ENCODE measurements around the gene PTRH1. TPM values are rescaled to one million over a fixed set of nuclear protein-coding genes. Genes with fewer than 3 reads are reported as not detected.

Gene PTRH1
- total RNA-seq, 1 experiment from 2014 or later: 8.7 TPM

DNA sequence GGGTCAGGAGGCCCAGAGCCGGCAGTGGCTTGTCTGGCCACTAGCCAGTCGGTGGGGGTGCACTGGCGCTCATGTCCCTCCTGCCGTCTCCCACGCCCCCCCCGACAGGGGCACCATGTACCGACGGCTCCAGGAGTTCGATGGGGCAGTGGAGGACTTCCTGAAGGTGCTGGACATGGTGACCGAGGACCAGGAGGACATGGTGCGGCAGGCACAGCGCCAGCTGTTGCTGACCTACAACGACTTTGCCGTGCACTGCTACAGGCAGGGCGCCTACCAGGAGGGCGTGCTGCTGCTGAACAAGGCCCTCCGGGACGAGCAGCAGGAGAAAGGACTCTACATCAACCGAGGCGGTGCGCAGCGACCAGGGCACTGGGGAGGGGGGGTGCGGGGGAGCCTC, 8.5 kb upstream of the PTRH1 start:
- Mint-ChIP-seq H3K27me3 (ENCODE audit: insufficient read depth, unreplicated experiment) (peaks cover 4% of the 10 kb centered on the region), H3K4me3 (ENCODE audit: unreplicated experiment) (no peak overlapping the region), H3K4me1 (ENCODE audit: low read depth, unreplicated experiment) (no peaks in the 10 kb centered on the region), H3K9me3 (ENCODE audit: unreplicated experiment) (no peaks in the 10 kb centered on the region), H3K36me3 (ENCODE audit: insufficient read depth, unreplicated experiment) (no peaks in the 10 kb centered on the region), H3K27ac (ENCODE audit: unreplicated experiment) (no peak overlapping the region)
- no peak for DNase-seq
- H3K4me1 ChIP-seq: no peaks in the 10 kb centered on the region
- POLR2A ChIA-PET: no interaction called here
- TF ChIP-seq, protein P1, sequence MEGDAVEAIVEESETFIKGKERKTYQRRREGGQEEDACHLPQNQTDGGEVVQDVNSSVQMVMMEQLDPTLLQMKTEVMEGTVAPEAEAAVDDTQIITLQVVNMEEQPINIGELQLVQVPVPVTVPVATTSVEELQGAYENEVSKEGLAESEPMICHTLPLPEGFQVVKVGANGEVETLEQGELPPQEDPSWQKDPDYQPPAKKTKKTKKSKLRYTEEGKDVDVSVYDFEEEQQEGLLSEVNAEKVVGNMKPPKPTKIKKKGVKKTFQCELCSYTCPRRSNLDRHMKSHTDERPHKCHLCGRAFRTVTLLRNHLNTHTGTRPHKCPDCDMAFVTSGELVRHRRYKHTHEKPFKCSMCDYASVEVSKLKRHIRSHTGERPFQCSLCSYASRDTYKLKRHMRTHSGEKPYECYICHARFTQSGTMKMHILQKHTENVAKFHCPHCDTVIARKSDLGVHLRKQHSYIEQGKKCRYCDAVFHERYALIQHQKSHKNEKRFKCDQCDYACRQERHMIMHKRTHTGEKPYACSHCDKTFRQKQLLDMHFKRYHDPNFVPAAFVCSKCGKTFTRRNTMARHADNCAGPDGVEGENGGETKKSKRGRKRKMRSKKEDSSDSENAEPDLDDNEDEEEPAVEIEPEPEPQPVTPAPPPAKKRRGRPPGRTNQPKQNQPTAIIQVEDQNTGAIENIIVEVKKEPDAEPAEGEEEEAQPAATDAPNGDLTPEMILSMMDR (IDR thresholded peaks at IDR 0.05; ENCODE audit: insufficient read depth in 1 of 2, low read depth in 1 of 2, low read length in 1 of 2, severe bottlenecking in 1 of 2, unreplicated experiment in 1 of 2): no peak
- H3K36me3 ChIP-seq (ENCODE audit: control insufficient read depth, insufficient read depth, low read length): no peaks in the 10 kb centered on the region
- no TSS peak for BruUV-seq (replicated peaks)
- CTCF ChIA-PET: interaction anchor here (1.6 kb wide), 1 partner anchor 11 kb away, joined by 7 read pairs; the partner anchor contains the start of gene TOR2A
- H3K4me3 ChIP-seq (ENCODE audit: low read depth, low read length): no peak overlapping the region
- intact Hi-C loops (cut with micrococcal nuclease; ENCODE audit: unreplicated experiment): no loop called here
- H3K9me3 ChIP-seq: no peaks in the 10 kb centered on the region
- H3K27me3 ChIP-seq (replicated peaks; ENCODE audit: control insufficient read depth, insufficient read depth, low read length): no peaks in the 10 kb centered on the region

DNA sequence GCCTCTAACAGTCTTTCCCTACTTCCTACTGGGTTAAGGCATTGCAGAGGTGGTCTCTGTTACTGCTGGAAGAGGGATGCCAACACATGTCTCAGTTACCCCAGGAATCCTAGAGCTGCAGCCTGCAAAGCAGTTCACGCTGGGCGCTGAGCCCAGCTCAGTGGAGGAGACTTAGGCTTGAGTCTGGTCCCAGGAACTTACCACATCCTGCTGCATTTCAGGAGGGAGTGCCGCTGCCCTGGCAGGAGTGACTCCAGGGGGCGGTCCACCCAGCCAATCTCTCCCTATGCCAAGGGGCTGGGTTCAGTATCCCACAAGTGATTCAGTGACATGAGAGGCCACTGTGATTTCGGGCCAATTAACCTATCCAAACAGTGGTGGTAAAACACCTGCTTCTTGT, 8.0 kb upstream of the PTRH1 start:
- intact Hi-C loops (cut with micrococcal nuclease; ENCODE audit: unreplicated experiment): no loop called here
- Histone ChIP-seq H3K4me1 (no peaks in the 10 kb centered on the region), H3K4me3 (ENCODE audit: low read depth, low read length) (no peak overlapping the region), H3K36me3 (ENCODE audit: control insufficient read depth, insufficient read depth, low read length) (no peaks in the 10 kb centered on the region), H3K27me3 (replicated peaks; ENCODE audit: control insufficient read depth, insufficient read depth, low read length) (no peaks in the 10 kb centered on the region), H3K9me3 (no peaks in the 10 kb centered on the region)
- Mint-ChIP-seq H3K36me3 (ENCODE audit: insufficient read depth, unreplicated experiment) (no peaks in the 10 kb centered on the region), H3K27ac (ENCODE audit: unreplicated experiment) (no peak overlapping the region), H3K9me3 (ENCODE audit: unreplicated experiment) (no peaks in the 10 kb centered on the region), H3K4me3 (ENCODE audit: unreplicated experiment) (no peak overlapping the region), H3K4me1 (ENCODE audit: low read depth, unreplicated experiment) (no peaks in the 10 kb centered on the region), H3K27me3 (ENCODE audit: insufficient read depth, unreplicated experiment) (peaks cover 4% of the 10 kb centered on the region)
- no TSS peak for BruUV-seq (replicated peaks)
- CTCF ChIA-PET: interaction anchor here (0.8 kb wide), 1 partner anchor 106 kb away, joined by 3 read pairs; no protein-coding TSS in a partner anchor
- POLR2A ChIA-PET: no interaction called here
- TF ChIP-seq, protein P1 (IDR thresholded peaks at IDR 0.05; ENCODE audit: insufficient read depth in 1 of 2, low read depth in 1 of 2, low read length in 1 of 2, severe bottlenecking in 1 of 2, unreplicated experiment in 1 of 2): no peak
- DNase-seq: no peak

DNA sequence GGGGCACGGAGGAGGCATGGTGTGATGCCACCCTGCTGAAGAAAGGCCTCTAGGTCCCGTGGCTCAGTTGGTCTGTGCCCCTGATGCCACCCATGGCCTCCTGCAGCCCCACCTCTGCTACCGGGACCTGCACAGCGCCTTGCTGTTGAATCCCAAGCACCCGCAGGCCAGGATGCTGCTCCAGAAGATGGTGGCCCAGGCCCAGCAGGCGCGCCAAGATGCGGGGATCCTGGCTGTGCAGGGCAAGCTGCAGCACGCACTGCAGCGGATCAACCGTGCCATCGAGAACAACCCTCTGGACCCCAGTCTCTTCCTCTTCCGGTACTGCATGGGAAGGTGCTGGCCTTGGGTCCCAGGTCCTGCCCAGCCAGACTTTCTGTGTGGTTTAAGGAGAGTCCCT, 7.5 kb upstream of the PTRH1 start:
- H3K4me3 Mint-ChIP-seq (ENCODE audit: unreplicated experiment): no peak overlapping the region
- H3K36me3 ChIP-seq (ENCODE audit: control insufficient read depth, insufficient read depth, low read length): no peaks in the 10 kb centered on the region
- H3K9me3 ChIP-seq: no peaks in the 10 kb centered on the region
- CTCF ChIA-PET: interaction anchor here (0.8 kb wide), 1 partner anchor 106 kb away, joined by 3 read pairs; no protein-coding TSS in a partner anchor
- H3K27ac Mint-ChIP-seq (ENCODE audit: unreplicated experiment): no peak overlapping the region
- intact Hi-C loops (cut with micrococcal nuclease; ENCODE audit: unreplicated experiment): no loop called here
- no peak for DNase-seq
- H3K4me3 ChIP-seq (ENCODE audit: low read depth, low read length): no peak overlapping the region
- TF ChIP-seq, protein P1 (IDR thresholded peaks at IDR 0.05; ENCODE audit: insufficient read depth in 1 of 2, low read depth in 1 of 2, low read length in 1 of 2, severe bottlenecking in 1 of 2, unreplicated experiment in 1 of 2): no peak
- H3K4me1 ChIP-seq: no peaks in the 10 kb centered on the region
- H3K36me3 Mint-ChIP-seq (ENCODE audit: insufficient read depth, unreplicated experiment): no peaks in the 10 kb centered on the region
- no peaks in the 10 kb centered on the region for H3K27me3 ChIP-seq (replicated peaks; ENCODE audit: control insufficient read depth, insufficient read depth, low read length)
- peaks cover 4% of the 10 kb centered on the region for H3K27me3 Mint-ChIP-seq (ENCODE audit: insufficient read depth, unreplicated experiment)
- H3K4me1 Mint-ChIP-seq (ENCODE audit: low read depth, unreplicated experiment): no peaks in the 10 kb centered on the region
- H3K9me3 Mint-ChIP-seq (ENCODE audit: unreplicated experiment): no peaks in the 10 kb centered on the region
- no TSS peak for BruUV-seq (replicated peaks)
- POLR2A ChIA-PET: no interaction called here

All from Caco-2 (cell line).